Central memory CD8-positive, alpha-beta T cell (primary cell): ENCODE measurements around the gene UQCR10.

ENCODE experiments used
- ATAC-seq: fragments of 150-1000 bp; cut with Tn5 transposase; replicated peaks from 2 replicates; pipeline ENCODE4 v1.10.0; 2022; ENCODE audit warnings: mild to moderate bottlenecking, moderate FRiP score, moderate number of reproducible peaks; ENCODE audit not compliant: poor library complexity, severe bottlenecking; ENCODE audit errors: extremely low read depth
- DNase-seq, 2 donors: peaks; one replicate each; pipeline ENCODE4 v3.0.0; 2021; ENCODE audit warnings: low spot score in 2 of 2
- H3K27ac Mint-ChIP-seq: one replicate; pipeline ENCODE4 v1.8.0; 2022; ENCODE audit warnings: low read depth, mild to moderate bottlenecking, moderate library complexity, mixed read lengths
- H3K27me3 Mint-ChIP-seq: one replicate; pipeline ENCODE4 v1.8.0; 2022; ENCODE audit warnings: mixed read lengths
- H3K36me3 Mint-ChIP-seq: one replicate; pipeline ENCODE4 v1.8.0; 2022; ENCODE audit warnings: mild to moderate bottlenecking, moderate library complexity, mixed read lengths; ENCODE audit not compliant: insufficient read depth
- H3K4me1 Mint-ChIP-seq: one replicate; pipeline ENCODE4 v1.8.0; 2022; ENCODE audit warnings: mixed read lengths
- H3K4me3 Mint-ChIP-seq: one replicate; pipeline ENCODE4 v1.8.0; 2022; ENCODE audit warnings: mild to moderate bottlenecking, moderate library complexity, mixed read lengths
- H3K9me3 Mint-ChIP-seq: one replicate; pipeline ENCODE4 v1.8.0; 2022; ENCODE audit warnings: mixed read lengths

Gene UQCR10

GRCh38 chr22:29782061-29782845 is 15.1 kb downstream of the UQCR10 start:
- Mint-ChIP-seq H3K27ac (no peak overlapping the region), H3K4me3 (no peak overlapping the region), H3K36me3 (no peaks in the 10 kb centered on the region), H3K9me3 (no peaks in the 10 kb centered on the region), H3K4me1 (no peaks in the 10 kb centered on the region), H3K27me3 (no peaks in the 10 kb centered on the region)
- DNase-seq = no peak
- no peak for ATAC-seq

GRCh38 chr22:29784451-29785361 is 17.5 kb downstream of the UQCR10 start:
- no peak for ATAC-seq

DNA sequence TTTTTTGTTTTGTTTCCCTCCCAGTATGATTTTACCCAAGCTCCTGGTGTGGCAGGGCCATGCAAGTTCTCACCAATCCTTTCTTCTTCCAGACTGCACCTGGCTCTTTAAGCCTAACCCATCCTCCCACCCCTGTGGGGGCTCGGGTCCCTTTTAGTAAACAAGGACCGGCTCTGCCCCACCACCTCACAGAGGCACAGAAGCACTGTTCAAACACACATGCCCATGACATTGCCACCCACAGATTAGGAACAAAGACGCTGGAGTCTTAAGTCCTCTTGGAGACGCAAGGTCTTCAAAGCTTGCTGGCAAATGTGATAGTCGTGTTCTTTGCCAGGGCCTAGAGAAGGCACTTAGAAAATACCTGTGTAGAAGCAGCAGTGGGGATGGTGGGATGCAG is 18.9 kb downstream of the UQCR10 start:
- Mint-ChIP-seq H3K9me3 (no peaks in the 10 kb centered on the region), H3K4me3 (no peak overlapping the region), H3K36me3 (peaks cover 15% of the 10 kb centered on the region), H3K4me1 (no peaks in the 10 kb centered on the region), H3K27ac (no peak overlapping the region), H3K27me3 (no peaks in the 10 kb centered on the region)
- DNase-seq = no peak
- ATAC-seq = no peak

More at GRCh38 chr22:29784451-29785361, 17.5 kb downstream of the UQCR10 start:
- no peaks in the 10 kb centered on the region for H3K27me3 Mint-ChIP-seq
- peaks cover 7% of the 10 kb centered on the region for H3K36me3 Mint-ChIP-seq
- peak overlapping the region; percentile 16 for H3K27ac Mint-ChIP-seq
- no peak overlapping the region for H3K4me3 Mint-ChIP-seq
- H3K9me3 Mint-ChIP-seq = no peaks in the 10 kb centered on the region
- H3K4me1 Mint-ChIP-seq = no peaks in the 10 kb centered on the region
- DNase-seq = no peak

GRCh38 chr22:29787371-29787980 is 20.3 kb downstream of the UQCR10 start:
- Mint-ChIP-seq H3K9me3 (no peaks in the 10 kb centered on the region), H3K4me1 (no peaks in the 10 kb centered on the region), H3K27ac (no peak overlapping the region), H3K27me3 (no peaks in the 10 kb centered on the region), H3K36me3 (peaks cover 21% of the 10 kb centered on the region), H3K4me3 (no peak overlapping the region)
- no peak for DNase-seq
- ATAC-seq = no peak

- H3K27ac Mint-ChIP-seq = no peak overlapping the region
- DNase-seq (no peak), ATAC-seq (no peak)
- no peak overlapping the region for H3K4me3 Mint-ChIP-seq
- peaks cover 26% of the 10 kb centered on the region for H3K36me3 Mint-ChIP-seq
- no peaks in the 10 kb centered on the region for H3K27me3 Mint-ChIP-seq
- H3K4me1 Mint-ChIP-seq = no peaks in the 10 kb centered on the region
- H3K9me3 Mint-ChIP-seq = no peaks in the 10 kb centered on the region
These were observed 21.4 kb downstream of the UQCR10 start for GRCh38 chr22:29788339-29789279.

DNA sequence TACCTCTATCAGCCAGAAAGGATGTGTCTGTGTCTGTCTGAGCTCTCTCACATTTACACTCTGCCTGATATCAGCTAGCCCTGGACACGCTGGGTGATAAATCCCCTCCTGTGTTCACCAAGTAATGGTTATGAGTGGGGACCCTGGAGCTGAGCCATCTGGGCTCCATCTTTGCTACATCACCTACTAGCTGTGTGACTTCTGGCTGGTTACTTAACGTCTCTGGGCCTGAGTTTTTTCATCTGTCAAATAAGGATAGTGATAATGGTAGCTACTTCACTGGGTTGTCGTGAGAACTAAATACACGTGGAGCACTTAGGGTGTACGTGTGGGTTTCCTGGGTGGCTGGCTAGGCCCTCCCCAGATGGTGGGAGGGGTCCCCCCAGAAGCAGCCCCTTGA is 22.9 kb downstream of the UQCR10 start:
- H3K9me3 Mint-ChIP-seq = no peaks in the 10 kb centered on the region
- H3K27ac Mint-ChIP-seq = no peak overlapping the region
- peaks cover 29% of the 10 kb centered on the region for H3K36me3 Mint-ChIP-seq
- no peak for ATAC-seq
- no peak for DNase-seq
- H3K4me1 Mint-ChIP-seq = no peaks in the 10 kb centered on the region
- H3K27me3 Mint-ChIP-seq = no peaks in the 10 kb centered on the region
- no peak overlapping the region for H3K4me3 Mint-ChIP-seq

DNA sequence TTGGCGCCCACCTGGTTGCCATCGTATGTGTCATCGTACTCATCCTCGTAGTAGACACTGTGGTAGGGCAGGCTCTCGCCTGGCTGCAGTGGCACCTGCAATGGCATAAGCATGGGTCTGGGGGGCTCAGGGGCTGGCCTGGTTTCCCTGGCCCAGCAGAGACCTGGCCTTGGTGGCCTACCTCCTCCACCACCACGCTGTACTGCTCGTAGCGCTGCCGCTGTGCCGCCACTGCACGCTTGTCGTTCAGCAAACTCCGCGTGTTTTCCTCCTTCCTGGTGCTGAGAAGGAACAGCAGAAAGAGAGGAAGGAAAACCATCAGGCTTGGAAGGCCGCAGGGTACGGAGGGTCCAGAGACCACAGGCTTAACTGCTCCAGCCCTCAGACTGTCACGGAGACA is 26.2 kb downstream of the UQCR10 start:
- no peak for ATAC-seq
- Mint-ChIP-seq H3K4me1 (no peaks in the 10 kb centered on the region), H3K4me3 (no peak overlapping the region), H3K9me3 (no peaks in the 10 kb centered on the region), H3K27me3 (no peaks in the 10 kb centered on the region), H3K27ac (no peak overlapping the region), H3K36me3 (peaks cover 33% of the 10 kb centered on the region)
- DNase-seq = no peak

- H3K27me3 Mint-ChIP-seq = no peaks in the 10 kb centered on the region
- H3K9me3 Mint-ChIP-seq = no peaks in the 10 kb centered on the region
- ATAC-seq (no peak), DNase-seq (no peak)
- H3K4me3 Mint-ChIP-seq = no peak overlapping the region
- no peak overlapping the region for H3K27ac Mint-ChIP-seq
- peaks cover 34% of the 10 kb centered on the region for H3K36me3 Mint-ChIP-seq
- no peaks in the 10 kb centered on the region for H3K4me1 Mint-ChIP-seq
These were observed 28.5 kb downstream of the UQCR10 start for GRCh38 chr22:29795663-29796062.

DNA sequence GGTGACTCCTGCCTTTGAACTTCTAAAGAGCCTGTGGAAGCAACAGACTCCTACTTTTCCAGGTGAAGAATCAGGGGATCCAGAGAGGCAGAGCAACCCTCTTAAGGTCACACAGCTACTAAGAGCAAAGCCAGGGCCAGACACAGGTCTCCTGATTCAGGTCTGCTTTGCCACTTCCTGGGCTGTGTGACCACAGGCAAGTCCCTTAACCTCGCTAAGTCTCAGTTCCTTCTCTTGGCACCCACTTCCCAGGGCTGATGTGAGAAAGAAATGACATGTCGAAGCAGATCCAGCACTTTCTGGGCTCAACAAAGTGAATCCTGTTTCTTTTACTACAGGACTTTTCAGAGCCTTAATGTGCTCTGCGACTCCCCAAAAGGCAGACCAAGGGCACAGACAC is 30.2 kb downstream of the UQCR10 start:
- ATAC-seq (no peak), DNase-seq (no peak)
- peaks cover 36% of the 10 kb centered on the region for H3K36me3 Mint-ChIP-seq
- H3K4me3 Mint-ChIP-seq = no peak overlapping the region
- H3K4me1 Mint-ChIP-seq = no peaks in the 10 kb centered on the region
- no peaks in the 10 kb centered on the region for H3K27me3 Mint-ChIP-seq
- no peaks in the 10 kb centered on the region for H3K9me3 Mint-ChIP-seq
- H3K27ac Mint-ChIP-seq = no peak overlapping the region

- no peaks in the 10 kb centered on the region for H3K27me3 Mint-ChIP-seq
- no peak for DNase-seq
- ATAC-seq = no peak
- no peak overlapping the region for H3K4me3 Mint-ChIP-seq
- H3K9me3 Mint-ChIP-seq = no peaks in the 10 kb centered on the region
- H3K4me1 Mint-ChIP-seq = no peaks in the 10 kb centered on the region
- H3K27ac Mint-ChIP-seq = no peak overlapping the region
- peaks cover 33% of the 10 kb centered on the region for H3K36me3 Mint-ChIP-seq
These were observed 31.1 kb downstream of the UQCR10 start for GRCh38 chr22:29798318-29798717.

GRCh38 chr22:29798801-29799200 is 31.6 kb downstream of the UQCR10 start:
- ATAC-seq (no peak), DNase-seq (no peak)
- Mint-ChIP-seq H3K4me3 (no peak overlapping the region), H3K4me1 (no peaks in the 10 kb centered on the region), H3K27me3 (no peaks in the 10 kb centered on the region), H3K27ac (no peak overlapping the region), H3K9me3 (no peaks in the 10 kb centered on the region), H3K36me3 (peaks cover 34% of the 10 kb centered on the region)

- no peaks in the 10 kb centered on the region for H3K9me3 Mint-ChIP-seq
- no peak for DNase-seq
- ATAC-seq = no peak
- H3K4me3 Mint-ChIP-seq = no peak overlapping the region
- no peak overlapping the region for H3K27ac Mint-ChIP-seq
- H3K36me3 Mint-ChIP-seq = peaks cover 36% of the 10 kb centered on the region
- H3K4me1 Mint-ChIP-seq = no peaks in the 10 kb centered on the region
- H3K27me3 Mint-ChIP-seq = no peaks in the 10 kb centered on the region
These were observed 32.1 kb downstream of the UQCR10 start for GRCh38 chr22:29799217-29799680.
